Measurements from ENCODE around the gene CARM1. TPM values are rescaled to one million over a fixed set of nuclear protein-coding genes. Genes with fewer than 3 reads are reported as not detected.
"Not testable (repeated sequence)": the region's sequence is repeated elsewhere in the genome, so short reads cannot be mapped to it uniquely, and the experiment has no call there.

CARM1 gene
- total RNA-seq, 3 donors from 2014 or later (not counting 1 experiment from before 2014, with no cell fraction given) = 13.4 to 21.3 (median 19.8) TPM

- Mint-ChIP-seq H3K27me3 (ENCODE audit: low read depth in 2 of 2) (no peaks in the 10 kb centered on the region), H3K27ac (no peak overlapping the region), H3K4me1 (no peaks in the 10 kb centered on the region), H3K36me3 (no peaks in the 10 kb centered on the region), H3K9me3 (no peaks in the 10 kb centered on the region), H3K4me3 (no peak overlapping the region)
- intact Hi-C loops (cut with micrococcal nuclease) = no loop called here
- Histone ChIP-seq H3K4me1 (ENCODE audit: control insufficient read depth, insufficient read depth, low read length) (no peaks in the 10 kb centered on the region), H3K27ac (ENCODE audit: low read length) (no peak overlapping the region), H3K4me3 (ENCODE audit: low read length) (no peak overlapping the region), H3K27me3 (ENCODE audit: control insufficient read depth, insufficient read depth, low read length) (no peaks in the 10 kb centered on the region), H3K9me3 (ENCODE audit: control insufficient read depth, insufficient read depth, low read length) (no peaks in the 10 kb centered on the region), H3K36me3 (ENCODE audit: control insufficient read depth, insufficient read depth, low read length) (no peaks in the 10 kb centered on the region)
- ATAC-seq (peak in 2 of 3 donors; percentile 60 to 75), DNase-seq (peak in 1 of 2 donors; percentile 60)
- peak; percentile 32 for TF ChIP-seq CTCF (IDR thresholded peaks at IDR 0.05)
- 84% methylated on average over 5 of the region's 5 CpGs for WGBS (ENCODE audit: insufficient coverage)
Measured at GRCh38 chr19:10855879-10856522, 15.4 kb upstream of the CARM1 start.

DNA sequence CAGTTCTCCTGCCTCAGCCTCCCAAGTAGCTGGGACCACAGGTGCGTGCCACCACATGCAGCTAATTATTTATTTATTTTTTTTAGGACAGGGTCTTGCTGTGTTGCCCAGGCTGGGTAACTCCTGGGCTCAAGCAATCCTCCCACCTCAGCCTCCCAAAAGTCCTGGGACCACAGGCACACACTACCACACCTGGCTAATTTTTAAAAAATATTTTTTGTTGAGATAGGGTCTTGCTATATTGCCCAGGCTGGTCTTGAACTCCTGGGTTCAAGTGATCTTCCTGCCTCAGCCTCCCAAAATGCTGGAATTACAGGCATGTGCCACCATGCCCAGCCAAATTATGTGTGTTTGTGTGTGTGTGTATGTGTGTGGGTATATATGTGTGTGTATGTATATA, 14.5 kb upstream of the CARM1 start:
- ATAC-seq; H3K27me3 ChIP-seq (ENCODE audit: control insufficient read depth, insufficient read depth, low read length); H3K27me3 Mint-ChIP-seq (ENCODE audit: low read depth in 2 of 2); DNase-seq; H3K27ac Mint-ChIP-seq; H3K4me1 ChIP-seq (ENCODE audit: control insufficient read depth, insufficient read depth, low read length); intact Hi-C loops (cut with micrococcal nuclease); H3K9me3 Mint-ChIP-seq; H3K27ac ChIP-seq (ENCODE audit: low read length); H3K36me3 Mint-ChIP-seq; H3K4me3 ChIP-seq (ENCODE audit: low read length); H3K4me1 Mint-ChIP-seq; H3K4me3 Mint-ChIP-seq; H3K36me3 ChIP-seq (ENCODE audit: control insufficient read depth, insufficient read depth, low read length); H3K9me3 ChIP-seq (ENCODE audit: control insufficient read depth, insufficient read depth, low read length): not testable (repeated sequence)
- 89% methylated on average over 1 of the region's 1 CpG for WGBS (ENCODE audit: insufficient coverage)

DNA sequence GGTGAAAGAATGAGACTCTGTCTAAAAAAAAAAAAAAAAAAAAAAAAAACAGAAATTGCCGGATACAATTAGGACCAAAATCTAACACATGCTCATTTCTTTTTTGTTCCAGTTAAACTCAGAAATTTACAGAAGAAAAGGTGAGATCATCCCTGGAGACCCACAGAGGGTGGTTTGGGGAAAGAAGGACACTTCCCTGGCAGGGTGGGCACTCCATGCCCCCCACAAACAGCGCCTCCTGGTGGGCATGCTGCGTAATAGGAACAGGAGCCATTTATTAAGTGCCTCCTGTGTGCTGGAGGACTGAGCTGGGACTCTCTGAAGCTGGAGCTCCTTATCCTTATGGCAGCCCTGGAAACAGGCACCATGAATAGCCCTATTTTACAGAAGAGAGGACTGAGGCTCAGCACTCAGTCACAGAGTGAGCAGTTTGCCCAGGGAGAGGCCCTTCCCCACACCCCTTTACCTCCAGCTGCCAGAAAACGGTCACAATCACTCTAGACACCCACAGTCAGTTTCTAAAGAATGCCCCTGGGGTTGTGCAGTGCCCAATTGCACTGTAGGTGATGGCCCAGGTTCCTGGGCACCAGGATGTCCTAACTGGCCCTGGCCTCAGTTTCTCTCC, 13.0 kb upstream of the CARM1 start:
- Histone ChIP-seq H3K4me3 (ENCODE audit: low read length) (no peak overlapping the region), H3K27me3 (ENCODE audit: control insufficient read depth, insufficient read depth, low read length) (no peaks in the 10 kb centered on the region), H3K4me1 (ENCODE audit: control insufficient read depth, insufficient read depth, low read length) (no peaks in the 10 kb centered on the region), H3K9me3 (ENCODE audit: control insufficient read depth, insufficient read depth, low read length) (no peaks in the 10 kb centered on the region), H3K27ac (ENCODE audit: low read length) (no peak overlapping the region), H3K36me3 (ENCODE audit: control insufficient read depth, insufficient read depth, low read length) (no peaks in the 10 kb centered on the region)
- Mint-ChIP-seq H3K4me3 (no peak overlapping the region), H3K27ac (no peak overlapping the region), H3K36me3 (no peaks in the 10 kb centered on the region), H3K4me1 (no peaks in the 10 kb centered on the region), H3K27me3 (ENCODE audit: low read depth in 2 of 2) (no peaks in the 10 kb centered on the region), H3K9me3 (no peaks in the 10 kb centered on the region)
- peak; percentile 34 to 65 for DNase-seq
- peak; percentile 63 for TF ChIP-seq CTCF (IDR thresholded peaks at IDR 0.05)
- WGBS (ENCODE audit: insufficient coverage) = 71% methylated on average over 3 of the region's 4 CpGs
- peak in 2 of 3 donors; percentile 59 to 70 for ATAC-seq
- intact Hi-C loops (cut with micrococcal nuclease) = no loop called here

- intact Hi-C loops (cut with micrococcal nuclease) = no loop called here
- Mint-ChIP-seq H3K9me3 (no peaks in the 10 kb centered on the region), H3K4me1 (peaks cover 9% of the 10 kb centered on the region in 2 donors), H3K27me3 (ENCODE audit: low read depth in 2 of 2) (no peaks in the 10 kb centered on the region), H3K36me3 (no peaks in the 10 kb centered on the region), H3K27ac (no peak overlapping the region), H3K4me3 (no peak overlapping the region)
- Histone ChIP-seq H3K36me3 (ENCODE audit: control insufficient read depth, insufficient read depth, low read length) (no peaks in the 10 kb centered on the region), H3K9me3 (ENCODE audit: control insufficient read depth, insufficient read depth, low read length) (no peaks in the 10 kb centered on the region), H3K4me3 (ENCODE audit: low read length) (no peak overlapping the region), H3K4me1 (ENCODE audit: control insufficient read depth, insufficient read depth, low read length) (peaks cover 10% of the 10 kb centered on the region), H3K27ac (ENCODE audit: low read length) (no peak overlapping the region), H3K27me3 (ENCODE audit: control insufficient read depth, insufficient read depth, low read length) (no peaks in the 10 kb centered on the region)
- DNase-seq (peak in 1 of 2 donors; percentile 57), ATAC-seq (peak; percentile 43 to 54 (median 44))
- peak; percentile 29 for TF ChIP-seq CTCF (IDR thresholded peaks at IDR 0.05)
- WGBS (ENCODE audit: insufficient coverage) = 83% methylated on average over 6 of the region's 7 CpGs
Measured at GRCh38 chr19:10861103-10861651, 10.2 kb upstream of the CARM1 start.

Measured in natural killer cell (primary cell).